ENCODE data around the gene CKAP2L.

The CKAP2L gene

DNA sequence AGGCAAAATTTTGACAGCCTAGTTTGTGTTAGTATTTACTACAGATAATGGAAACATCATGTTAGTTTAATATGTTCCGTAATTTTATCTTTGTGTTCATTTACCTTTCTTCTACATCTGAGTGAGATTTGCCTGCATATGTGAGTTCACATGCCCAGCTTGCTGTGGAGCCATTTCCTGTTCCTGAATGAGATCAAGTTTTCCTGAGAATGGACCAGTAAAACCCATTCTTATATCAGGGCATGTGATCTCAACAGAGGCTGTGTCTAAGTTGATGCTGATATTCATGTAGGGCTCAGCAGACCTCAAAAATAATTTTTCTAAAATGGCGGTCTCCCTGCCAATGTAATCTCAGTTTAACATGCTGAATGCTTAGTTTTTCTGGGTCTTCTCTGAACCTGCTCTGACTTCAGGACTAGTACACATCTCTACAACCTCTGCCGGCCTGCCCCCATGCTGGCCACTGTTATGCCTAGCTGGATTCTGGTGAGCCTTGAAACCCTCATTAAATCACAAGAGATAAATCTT lies 18.8 kb upstream of the CKAP2L start:
- no peak for DNase-seq (ENCODE audit: extremely low read depth, low read depth)
- TF ChIP-seq, protein P1, sequence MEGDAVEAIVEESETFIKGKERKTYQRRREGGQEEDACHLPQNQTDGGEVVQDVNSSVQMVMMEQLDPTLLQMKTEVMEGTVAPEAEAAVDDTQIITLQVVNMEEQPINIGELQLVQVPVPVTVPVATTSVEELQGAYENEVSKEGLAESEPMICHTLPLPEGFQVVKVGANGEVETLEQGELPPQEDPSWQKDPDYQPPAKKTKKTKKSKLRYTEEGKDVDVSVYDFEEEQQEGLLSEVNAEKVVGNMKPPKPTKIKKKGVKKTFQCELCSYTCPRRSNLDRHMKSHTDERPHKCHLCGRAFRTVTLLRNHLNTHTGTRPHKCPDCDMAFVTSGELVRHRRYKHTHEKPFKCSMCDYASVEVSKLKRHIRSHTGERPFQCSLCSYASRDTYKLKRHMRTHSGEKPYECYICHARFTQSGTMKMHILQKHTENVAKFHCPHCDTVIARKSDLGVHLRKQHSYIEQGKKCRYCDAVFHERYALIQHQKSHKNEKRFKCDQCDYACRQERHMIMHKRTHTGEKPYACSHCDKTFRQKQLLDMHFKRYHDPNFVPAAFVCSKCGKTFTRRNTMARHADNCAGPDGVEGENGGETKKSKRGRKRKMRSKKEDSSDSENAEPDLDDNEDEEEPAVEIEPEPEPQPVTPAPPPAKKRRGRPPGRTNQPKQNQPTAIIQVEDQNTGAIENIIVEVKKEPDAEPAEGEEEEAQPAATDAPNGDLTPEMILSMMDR (IDR thresholded peaks at IDR 0.05; ENCODE audit: low read depth, low read length), result no peak

DNA sequence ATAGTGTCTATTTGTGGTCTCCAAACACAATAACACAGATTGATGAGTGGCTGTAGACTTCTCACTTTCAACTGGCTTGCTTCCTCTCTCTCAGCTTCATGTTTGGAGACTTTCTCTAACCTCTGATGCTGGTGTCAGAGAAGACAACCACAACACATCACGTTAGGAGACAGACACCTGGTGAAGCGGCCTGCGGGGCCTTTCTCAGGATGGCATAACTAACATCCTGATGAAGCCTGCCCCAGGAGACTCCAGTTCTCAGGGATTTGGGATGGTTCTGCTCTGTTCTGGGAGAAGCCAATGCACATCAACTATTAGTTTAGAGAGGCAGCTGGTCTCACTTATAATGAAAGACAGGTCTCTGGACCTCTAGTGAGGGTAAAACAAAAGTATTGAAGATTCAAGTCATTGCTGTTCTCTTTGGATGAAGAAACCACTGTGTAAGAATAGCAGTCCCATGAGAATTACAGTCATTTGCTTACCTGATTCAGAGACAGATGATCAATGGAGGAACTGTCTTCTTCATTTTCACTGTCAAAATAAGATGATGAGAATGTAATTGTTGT lies 17.9 kb upstream of the CKAP2L start:
- TF ChIP-seq, protein P1 (IDR thresholded peaks at IDR 0.05; ENCODE audit: low read depth, low read length), result no peak
- DNase-seq (ENCODE audit: extremely low read depth, low read depth), result no peak

GRCh38 chr2:112779598-112779997 lies 15.2 kb upstream of the CKAP2L start:
- no peak for DNase-seq (ENCODE audit: extremely low read depth, low read depth)
- TF ChIP-seq, protein P1 (IDR thresholded peaks at IDR 0.05; ENCODE audit: low read depth, low read length), result no peak

DNA sequence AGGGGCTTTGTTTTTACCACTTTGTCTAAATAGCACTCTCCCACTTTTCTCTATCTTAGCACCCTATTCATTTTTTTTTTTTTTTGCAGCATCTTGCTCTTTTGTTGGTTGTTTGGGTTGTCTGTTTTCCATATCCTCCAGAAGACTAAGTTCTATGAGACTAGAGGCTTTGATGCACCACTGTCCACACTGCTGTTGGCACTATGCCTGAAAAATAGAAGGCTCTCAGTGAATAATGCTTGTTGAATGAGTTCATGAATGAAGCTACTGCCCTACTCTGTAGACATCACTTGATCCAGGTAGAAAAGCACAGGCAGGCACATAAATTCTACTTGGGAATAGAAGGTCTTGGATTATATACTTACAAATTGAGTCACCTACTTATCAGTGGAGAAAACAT lies 12.6 kb upstream of the CKAP2L start:
- TF ChIP-seq, protein P1 (IDR thresholded peaks at IDR 0.05; ENCODE audit: low read depth, low read length), result no peak
- DNase-seq (ENCODE audit: extremely low read depth, low read depth), result no peak

GRCh38 chr2:112776113-112776512 lies 11.7 kb upstream of the CKAP2L start:
- TF ChIP-seq, protein P1 (IDR thresholded peaks at IDR 0.05; ENCODE audit: low read depth, low read length), result no peak
- DNase-seq (ENCODE audit: extremely low read depth, low read depth), result no peak

DNA sequence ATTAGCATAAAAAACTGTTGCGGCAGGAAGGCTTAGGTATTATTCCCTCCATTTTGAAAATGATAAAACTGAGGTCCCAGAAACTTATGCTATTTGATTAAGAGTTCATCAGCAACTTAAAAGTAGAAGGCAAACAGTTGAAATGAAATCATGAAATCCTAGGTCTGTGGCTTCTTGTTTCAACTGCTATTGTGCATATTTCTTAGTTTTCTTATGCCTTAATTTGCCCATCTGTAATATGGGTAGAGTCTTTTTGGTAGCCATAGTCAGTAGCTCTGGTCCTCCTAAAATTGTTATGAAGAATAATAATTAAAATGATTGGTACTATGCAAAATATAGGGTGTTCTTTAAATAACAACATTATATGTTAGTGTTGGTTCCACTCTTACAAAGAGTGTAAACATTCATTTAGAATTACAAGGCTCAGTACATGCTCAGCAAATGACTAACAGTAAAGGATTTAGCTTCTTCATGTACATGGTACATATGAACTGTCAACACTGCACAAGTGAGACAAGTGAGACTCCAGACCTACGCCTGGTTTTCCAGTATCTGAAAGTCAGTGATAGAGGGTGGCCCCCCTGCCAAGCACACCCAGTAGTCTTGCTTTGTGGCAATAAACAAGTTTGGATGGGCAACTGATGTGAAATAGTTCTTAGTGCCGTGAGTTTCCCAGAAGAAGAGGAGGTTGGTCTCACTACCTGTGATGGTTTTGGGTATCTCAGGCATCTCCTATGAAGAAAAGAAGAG lies 10.3 kb upstream of the CKAP2L start:
- DNase-seq (ENCODE audit: extremely low read depth, low read depth), result no peak
- TF ChIP-seq, protein P1 (IDR thresholded peaks at IDR 0.05; ENCODE audit: low read depth, low read length), result no peak

DNA sequence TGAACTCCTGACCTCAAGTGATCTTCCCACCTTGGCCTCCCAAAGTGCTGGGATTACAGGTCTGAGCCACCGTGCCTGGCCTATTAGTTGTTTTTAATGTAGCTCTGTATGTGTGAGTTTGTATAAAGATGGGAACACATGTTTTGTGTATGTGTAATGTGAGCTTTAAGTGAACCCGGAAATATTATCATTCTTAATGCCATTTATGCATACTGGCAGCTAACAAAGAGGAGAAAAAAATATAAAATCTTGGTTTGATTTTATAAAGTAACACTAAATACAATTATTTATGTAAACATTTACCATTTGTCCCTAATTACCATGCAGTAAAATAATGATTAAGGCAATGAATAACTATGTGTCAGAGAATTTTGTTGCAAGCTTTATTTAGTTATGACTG lies 9.1 kb upstream of the CKAP2L start:
- DNase-seq (ENCODE audit: extremely low read depth, low read depth), result no peak
- TF ChIP-seq, protein P1 (IDR thresholded peaks at IDR 0.05; ENCODE audit: low read depth, low read length), result no peak

Data from AG09319 (cell line).